ENCODE results near the gene SEC24B.

DNA sequence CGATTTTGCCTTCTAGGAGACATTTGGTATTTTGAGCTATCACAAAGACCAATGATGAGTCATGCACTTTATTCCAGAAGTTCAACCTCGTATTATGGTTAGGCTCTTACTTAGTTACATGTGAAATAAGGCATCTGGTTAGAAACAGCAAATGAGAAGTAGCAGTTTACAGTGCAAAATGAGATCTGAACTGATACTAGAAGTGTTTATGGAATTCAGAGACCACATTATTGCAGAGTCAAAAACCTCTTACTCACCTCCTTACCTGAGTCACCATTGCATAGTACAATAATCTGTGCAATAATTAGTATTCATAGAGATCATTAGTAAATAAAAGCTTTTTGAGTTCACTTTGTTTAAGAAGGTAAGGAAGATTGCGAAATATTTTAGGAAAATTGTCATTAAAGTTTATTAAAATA, 38.7 kb downstream of the SEC24B start:
- TF ChIP-seq, protein P1, sequence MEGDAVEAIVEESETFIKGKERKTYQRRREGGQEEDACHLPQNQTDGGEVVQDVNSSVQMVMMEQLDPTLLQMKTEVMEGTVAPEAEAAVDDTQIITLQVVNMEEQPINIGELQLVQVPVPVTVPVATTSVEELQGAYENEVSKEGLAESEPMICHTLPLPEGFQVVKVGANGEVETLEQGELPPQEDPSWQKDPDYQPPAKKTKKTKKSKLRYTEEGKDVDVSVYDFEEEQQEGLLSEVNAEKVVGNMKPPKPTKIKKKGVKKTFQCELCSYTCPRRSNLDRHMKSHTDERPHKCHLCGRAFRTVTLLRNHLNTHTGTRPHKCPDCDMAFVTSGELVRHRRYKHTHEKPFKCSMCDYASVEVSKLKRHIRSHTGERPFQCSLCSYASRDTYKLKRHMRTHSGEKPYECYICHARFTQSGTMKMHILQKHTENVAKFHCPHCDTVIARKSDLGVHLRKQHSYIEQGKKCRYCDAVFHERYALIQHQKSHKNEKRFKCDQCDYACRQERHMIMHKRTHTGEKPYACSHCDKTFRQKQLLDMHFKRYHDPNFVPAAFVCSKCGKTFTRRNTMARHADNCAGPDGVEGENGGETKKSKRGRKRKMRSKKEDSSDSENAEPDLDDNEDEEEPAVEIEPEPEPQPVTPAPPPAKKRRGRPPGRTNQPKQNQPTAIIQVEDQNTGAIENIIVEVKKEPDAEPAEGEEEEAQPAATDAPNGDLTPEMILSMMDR (IDR thresholded peaks at IDR 0.05; ENCODE audit: low read depth, low read length): no peak
- TF ChIP-seq, protein P2, sequence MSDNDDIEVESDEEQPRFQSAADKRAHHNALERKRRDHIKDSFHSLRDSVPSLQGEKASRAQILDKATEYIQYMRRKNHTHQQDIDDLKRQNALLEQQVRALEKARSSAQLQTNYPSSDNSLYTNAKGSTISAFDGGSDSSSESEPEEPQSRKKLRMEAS (IDR thresholded peaks at IDR 0.05; ENCODE audit: low read depth, low read length): no peak

Data from NB4 (cell line).